ENCODE results near the gene DLAT. TPM values are rescaled to one million over a fixed set of nuclear protein-coding genes. Genes with fewer than 3 reads are reported as not detected.

Gene DLAT
- total RNA-seq, 4 donors from 2014 or later: 27.2 to 32.4 (median 29.4) TPM

GRCh38 chr11:112050721-112051120, 25.5 kb downstream of the DLAT start:
- Histone ChIP-seq H3K27me3 (no peaks in the 10 kb centered on the region), H3K27ac (replicated peaks in 1 of 4) (no peak overlapping the region), H3K36me3 (peaks cover 25 to 86% (median 72%) of the 10 kb centered on the region in 4 donors), H3K9me3 (no peaks in the 10 kb centered on the region), H3K4me1 (peaks cover 0 to 9% (median 3%) of the 10 kb centered on the region in 4 donors), H3K4me3 (no peak overlapping the region)
- 83% methylated on average over 3 of the region's 3 CpGs for WGBS
- DNase-seq (ENCODE audit: extremely low spot score): no peak
- intact Hi-C loops (cut with DNase I): no loop called here
- TF ChIP-seq POLR2AphosphoS5 (IDR thresholded peaks at IDR 0.05) (no peak), POLR2A (IDR thresholded peaks at IDR 0.05; ENCODE audit: low read depth) (no peak), CTCF (IDR thresholded peaks at IDR 0.05) (no peak), EP300 (IDR thresholded peaks at IDR 0.05) (no peak)

GRCh38 chr11:112051768-112052167, 26.6 kb downstream of the DLAT start:
- Histone ChIP-seq H3K4me1 (peaks cover 0 to 9% (median 3%) of the 10 kb centered on the region in 4 donors), H3K36me3 (peaks cover 21 to 84% (median 64%) of the 10 kb centered on the region in 4 donors), H3K9me3 (no peaks in the 10 kb centered on the region), H3K27me3 (no peaks in the 10 kb centered on the region), H3K4me3 (no peak overlapping the region), H3K27ac (replicated peaks in 1 of 4) (no peak overlapping the region)
- no peak for TF ChIP-seq POLR2AphosphoS5 (IDR thresholded peaks at IDR 0.05)
- no peak for TF ChIP-seq POLR2A (IDR thresholded peaks at IDR 0.05; ENCODE audit: low read depth)
- no peak for TF ChIP-seq CTCF (IDR thresholded peaks at IDR 0.05)
- no peak for TF ChIP-seq EP300 (IDR thresholded peaks at IDR 0.05)
- intact Hi-C loops (cut with DNase I): no loop called here
- no peak for DNase-seq (ENCODE audit: extremely low spot score)
- 88% methylated on average over 3 of the region's 3 CpGs for WGBS

GRCh38 chr11:112057170-112057569, 32.0 kb downstream of the DLAT start:
- 87% methylated on average over 4 of the region's 4 CpGs for WGBS
- Histone ChIP-seq H3K4me1 (no peaks in the 10 kb centered on the region), H3K4me3 (no peak overlapping the region), H3K27ac (replicated peaks in 1 of 4) (no peak overlapping the region), H3K27me3 (no peaks in the 10 kb centered on the region), H3K36me3 (peaks cover 29 to 94% (median 85%) of the 10 kb centered on the region in 4 donors), H3K9me3 (no peaks in the 10 kb centered on the region)
- TF ChIP-seq POLR2A (IDR thresholded peaks at IDR 0.05; ENCODE audit: low read depth): no peak
- intact Hi-C loops (cut with DNase I): no loop called here
- DNase-seq (ENCODE audit: extremely low spot score): no peak

GRCh38 chr11:112058103-112058502, 32.9 kb downstream of the DLAT start:
- Histone ChIP-seq H3K27me3 (no peaks in the 10 kb centered on the region), H3K27ac (replicated peaks in 1 of 4) (no peak overlapping the region), H3K9me3 (no peaks in the 10 kb centered on the region), H3K36me3 (peaks cover 21 to 93% (median 83%) of the 10 kb centered on the region in 4 donors), H3K4me3 (no peak overlapping the region), H3K4me1 (no peaks in the 10 kb centered on the region)
- DNase-seq (ENCODE audit: extremely low spot score): no peak
- intact Hi-C loops (cut with DNase I): no loop called here
- 47% methylated on average over 1 of the region's 1 CpG for WGBS
- TF ChIP-seq CTCF (IDR thresholded peaks at IDR 0.05) (no peak), POLR2A (IDR thresholded peaks at IDR 0.05; ENCODE audit: low read depth) (no peak), EP300 (IDR thresholded peaks at IDR 0.05) (no peak), POLR2AphosphoS5 (IDR thresholded peaks at IDR 0.05) (no peak)

- H3K36me3 ChIP-seq: peaks cover 15 to 62% (median 54%) of the 10 kb centered on the region in 4 donors
- no peak overlapping the region for H3K4me3 ChIP-seq
- intact Hi-C loops (cut with DNase I): no loop called here
- H3K27ac ChIP-seq (replicated peaks in 1 of 4): no peak overlapping the region
- DNase-seq (ENCODE audit: extremely low spot score): no peak
- TF ChIP-seq EP300 (IDR thresholded peaks at IDR 0.05): no peak
- TF ChIP-seq POLR2AphosphoS5 (IDR thresholded peaks at IDR 0.05): no peak
- TF ChIP-seq POLR2A (IDR thresholded peaks at IDR 0.05; ENCODE audit: low read depth): no peak
- no peak for TF ChIP-seq CTCF (IDR thresholded peaks at IDR 0.05)
- WGBS: 58% methylated on average over 1 of the region's 1 CpG
- no peaks in the 10 kb centered on the region for H3K4me1 ChIP-seq
- no peaks in the 10 kb centered on the region for H3K27me3 ChIP-seq
- no peaks in the 10 kb centered on the region for H3K9me3 ChIP-seq
These were observed 37.7 kb downstream of the DLAT start for GRCh38 chr11:112062923-112063322.

All from esophagus muscularis mucosa (tissue), 4 donors.